Naive B cell (primary cell): ENCODE measurements around the gene GFI1B. TPM values are rescaled to one million over a fixed set of nuclear protein-coding genes. Genes with fewer than 3 reads are reported as not detected.
"Not testable (repeated sequence)": the region's sequence is repeated elsewhere in the genome, so short reads cannot be mapped to it uniquely, and the experiment has no call there.

Experiments
- ATAC-seq, 2 donors: fragments of 150-1000 bp; cut with Tn5 transposase; 2 replicates each; pipeline ENCODE4 v1.10.0; 2021; ENCODE audit warnings: low read depth in 2 of 2, mild to moderate bottlenecking in 2 of 2, moderate library complexity in 2 of 2
- DNase-seq: peaks from one replicate; pipeline ENCODE4 v3.0.0; 2022
- H3K27ac Mint-ChIP-seq, 6 donors: one replicate each; pipeline ENCODE4 v1.8.0; 2020 to 2022; ENCODE audit warnings: mild to moderate bottlenecking in 6 of 6, mixed read lengths in 6 of 6, moderate library complexity in 5 of 6, inconsistent platforms in 2 of 6
- H3K27me3 Mint-ChIP-seq, 3 donors: one replicate each; pipeline ENCODE4 v1.8.0; 2021 to 2022; ENCODE audit warnings: mixed read lengths in 3 of 3, mild to moderate bottlenecking in 1 of 3
- H3K36me3 Mint-ChIP-seq, 2 donors: one replicate each; pipeline ENCODE4 v1.8.0; 2020 to 2022; ENCODE audit warnings: mixed read lengths in 2 of 2, inconsistent platforms in 1 of 2, mild to moderate bottlenecking in 1 of 2
- H3K4me1 Mint-ChIP-seq, 3 donors: one replicate each; pipeline ENCODE4 v1.8.0; 2020 to 2022; ENCODE audit warnings: mixed read lengths in 3 of 3, inconsistent platforms in 1 of 3, mild to moderate bottlenecking in 1 of 3, moderate library complexity in 1 of 3
- H3K4me3 Mint-ChIP-seq, 8 donors: one replicate each; pipeline ENCODE4 v1.8.0; 2020 to 2022; ENCODE audit warnings: mild to moderate bottlenecking in 8 of 8, mixed read lengths in 8 of 8, moderate library complexity in 8 of 8, inconsistent platforms in 2 of 8
- H3K9me3 Mint-ChIP-seq, 7 donors: one replicate each; pipeline ENCODE4 v1.8.0; 2020 to 2022; ENCODE audit warnings: mixed read lengths in 7 of 7, mild to moderate bottlenecking in 5 of 7, inconsistent platforms in 2 of 7, moderate library complexity in 1 of 7
- polyA plus RNA-seq, 6 donors: library from polyadenylated mRNA; unstranded; fragments of 300-500 nt; fragmentation: Illumina TruSeq; gene quantifications; one replicate each; pipeline ENCODE4 v1.2.3, GENCODE V29; 2021; ENCODE audit warnings: low read depth in 6 of 6

The GFI1B gene
- polyA plus RNA-seq, 6 donors from 2014 or later = 0.38 to 1.4 (median 0.89) TPM; not detected in 1

- no peaks in the 10 kb centered on the region for H3K9me3 Mint-ChIP-seq
- H3K36me3 Mint-ChIP-seq = no peaks in the 10 kb centered on the region
- ATAC-seq = no peak
- peak overlapping the region in 2 of 6 donors; percentile 65 to 68 for H3K27ac Mint-ChIP-seq
- peaks cover 5 to 11% (median 10%) of the 10 kb centered on the region in 3 donors for H3K4me1 Mint-ChIP-seq
- H3K27me3 Mint-ChIP-seq = no peaks in the 10 kb centered on the region
- no peak for DNase-seq
- peak overlapping the region in 1 of 8 donors; percentile 17 for H3K4me3 Mint-ChIP-seq
Observed at GRCh38 chr9:133023117-133023890, 44.8 kb downstream of the GFI1B start.

GRCh38 chr9:133026426-133026825 lies 47.9 kb downstream of the GFI1B start:
- Mint-ChIP-seq H3K27ac (no peak overlapping the region), H3K36me3 (no peaks in the 10 kb centered on the region), H3K4me1 (peaks cover 19 to 35% (median 20%) of the 10 kb centered on the region in 3 donors), H3K4me3 (peak overlapping the region in 2 of 8 donors; percentile 9 to 85), H3K27me3 (no peaks in the 10 kb centered on the region), H3K9me3 (peaks cover 0 to 1% (median 0%) of the 10 kb centered on the region in 7 donors)
- ATAC-seq (no peak), DNase-seq (no peak)

GRCh38 chr9:133027134-133027533 lies 48.6 kb downstream of the GFI1B start:
- no peak for ATAC-seq
- no peak for DNase-seq

GRCh38 chr9:133028221-133028620 lies 49.7 kb downstream of the GFI1B start:
- DNase-seq (no peak), ATAC-seq (no peak)
- Mint-ChIP-seq H3K36me3 (no peaks in the 10 kb centered on the region), H3K4me3 (peak overlapping the region in 6 of 8 donors; percentile 36 to 98 (median 80)), H3K27me3 (no peaks in the 10 kb centered on the region), H3K4me1 (peaks cover 30 to 42% (median 37%) of the 10 kb centered on the region in 3 donors), H3K27ac (no peak overlapping the region), H3K9me3 (peaks cover 0 to 1% (median 0%) of the 10 kb centered on the region in 7 donors)

More at GRCh38 chr9:133027134-133027533, 48.6 kb downstream of the GFI1B start:
- H3K36me3 Mint-ChIP-seq = no peaks in the 10 kb centered on the region
- H3K4me3 Mint-ChIP-seq = peak overlapping the region in 2 of 8 donors; percentile 45 to 94
- H3K27me3 Mint-ChIP-seq = no peaks in the 10 kb centered on the region
- peaks cover 0 to 1% (median 0%) of the 10 kb centered on the region in 7 donors for H3K9me3 Mint-ChIP-seq
- peaks cover 26 to 42% (median 27%) of the 10 kb centered on the region in 3 donors for H3K4me1 Mint-ChIP-seq
- peak overlapping the region in 2 of 6 donors; percentile 56 to 86 for H3K27ac Mint-ChIP-seq

GRCh38 chr9:133029994-133030316 lies 51.5 kb downstream of the GFI1B start:
- H3K27ac Mint-ChIP-seq = peak overlapping the region; percentile 95 to 99 (median 98)
- peaks cover 39 to 54% (median 47%) of the 10 kb centered on the region in 3 donors for H3K4me1 Mint-ChIP-seq
- no peak for DNase-seq
- no peaks in the 10 kb centered on the region for H3K27me3 Mint-ChIP-seq
- peak; percentile 7 to 14 for ATAC-seq
- H3K9me3 Mint-ChIP-seq = peaks cover 0 to 1% (median 0%) of the 10 kb centered on the region in 7 donors
- peak overlapping the region; percentile 94 to 100 (median 99) for H3K4me3 Mint-ChIP-seq
- H3K36me3 Mint-ChIP-seq = no peaks in the 10 kb centered on the region

- Mint-ChIP-seq H3K4me1 (peaks cover 39 to 58% (median 49%) of the 10 kb centered on the region in 3 donors), H3K4me3 (peak within 1 kb of the TSS; percentile 94 to 100 (median 99)), H3K9me3 (peaks cover 0 to 1% (median 0%) of the 10 kb centered on the region in 7 donors), H3K27me3 (no peaks in the 10 kb centered on the region), H3K27ac (peak within 1 kb of the TSS; percentile 95 to 99 (median 98)), H3K36me3 (no peaks in the 10 kb centered on the region)
- peak; percentile 93 to 94 for ATAC-seq
- peak; percentile 93 for DNase-seq
Observed at GRCh38 chr9:133030317-133031129, 52.0 kb downstream of the GFI1B start, which contains the start of gene GTF3C5. TSS of gene GTF3C5 (plus strand) at chr9:133030997. CDS start at chr9:133031012, 15 bp downstream.

- Mint-ChIP-seq H3K4me3 (peak overlapping the region; percentile 94 to 100 (median 99)), H3K4me1 (peaks cover 39 to 60% (median 55%) of the 10 kb centered on the region in 3 donors), H3K27me3 (no peaks in the 10 kb centered on the region), H3K27ac (peak overlapping the region; percentile 95 to 99 (median 98)), H3K9me3 (peaks cover 0 to 1% (median 0%) of the 10 kb centered on the region in 7 donors), H3K36me3 (no peaks in the 10 kb centered on the region)
- ATAC-seq (no peak), DNase-seq (no peak)
Observed at GRCh38 chr9:133031130-133031422, 52.6 kb downstream of the GFI1B start.

GRCh38 chr9:133031496-133031911 lies 53.0 kb downstream of the GFI1B start:
- peaks cover 39 to 61% (median 59%) of the 10 kb centered on the region in 3 donors for H3K4me1 Mint-ChIP-seq
- H3K4me3 Mint-ChIP-seq = peak overlapping the region; percentile 94 to 100 (median 99)
- ATAC-seq (no peak), DNase-seq (no peak)
- peak overlapping the region in 4 of 6 donors; percentile 23 to 59 (median 28) for H3K27ac Mint-ChIP-seq
- no peaks in the 10 kb centered on the region for H3K36me3 Mint-ChIP-seq
- H3K27me3 Mint-ChIP-seq = no peaks in the 10 kb centered on the region
- peaks cover 0 to 1% (median 0%) of the 10 kb centered on the region in 7 donors for H3K9me3 Mint-ChIP-seq

- H3K27ac Mint-ChIP-seq = peak overlapping the region in 1 of 6 donors; percentile 26
- ATAC-seq = no peak
- H3K9me3 Mint-ChIP-seq = peaks cover 0 to 1% (median 0%) of the 10 kb centered on the region in 7 donors
- no peaks in the 10 kb centered on the region for H3K27me3 Mint-ChIP-seq
- no peak for DNase-seq
- H3K4me1 Mint-ChIP-seq = peaks cover 37 to 68% (median 56%) of the 10 kb centered on the region in 3 donors
- H3K4me3 Mint-ChIP-seq = peak overlapping the region; percentile 94 to 100 (median 99)
- no peaks in the 10 kb centered on the region for H3K36me3 Mint-ChIP-seq
Observed at GRCh38 chr9:133032171-133032570, 53.7 kb downstream of the GFI1B start.

- Mint-ChIP-seq H3K36me3 (peaks cover 5 to 7% of the 10 kb centered on the region in 2 donors), H3K27ac (no peak overlapping the region), H3K4me3 (peak overlapping the region in 1 of 8 donors; percentile 25), H3K9me3 (peaks cover 0 to 1% (median 0%) of the 10 kb centered on the region in 7 donors), H3K4me1 (peaks cover 43 to 67% (median 60%) of the 10 kb centered on the region in 3 donors), H3K27me3 (no peaks in the 10 kb centered on the region)
- no peak for ATAC-seq
- no peak for DNase-seq
Observed at GRCh38 chr9:133035669-133036068, 57.2 kb downstream of the GFI1B start.

GRCh38 chr9:133037775-133038515 lies 59.5 kb downstream of the GFI1B start:
- Mint-ChIP-seq H3K4me1 (peaks cover 26 to 50% (median 38%) of the 10 kb centered on the region in 3 donors), H3K36me3 (peaks cover 12% of the 10 kb centered on the region in 2 donors)
- no peak for ATAC-seq

GRCh38 chr9:133040892-133041479 lies 62.5 kb downstream of the GFI1B start:
- H3K9me3 Mint-ChIP-seq, H3K27ac Mint-ChIP-seq, H3K4me3 Mint-ChIP-seq, ATAC-seq, H3K27me3 Mint-ChIP-seq, DNase-seq: not testable (repeated sequence)
- peaks cover 17 to 32% (median 19%) of the 10 kb centered on the region in 3 donors for H3K4me1 Mint-ChIP-seq
- H3K36me3 Mint-ChIP-seq = peaks cover 13 to 27% of the 10 kb centered on the region in 2 donors

More at GRCh38 chr9:133037775-133038515, 59.5 kb downstream of the GFI1B start:
- H3K9me3 Mint-ChIP-seq = no peaks in the 10 kb centered on the region
- no peaks in the 10 kb centered on the region for H3K27me3 Mint-ChIP-seq
- H3K27ac Mint-ChIP-seq = peak overlapping the region in 1 of 6 donors; percentile 49
- no peak overlapping the region for H3K4me3 Mint-ChIP-seq
- no peak for DNase-seq
